CD4-positive, alpha-beta T cell (primary cell): ENCODE data around the gene MYMK. TPM values are rescaled to one million over a fixed set of nuclear protein-coding genes. Genes with fewer than 3 reads are reported as not detected.

ENCODE experiments used
- ATAC-seq: fragments of 200-7000 bp; cut with Tn5 transposase; one replicate; pipeline ENCODE4 v1.10.0; 2022; ENCODE audit warnings: mild to moderate bottlenecking; ENCODE audit not compliant: poor library complexity
- CTCF ChIA-PET: fragments of 350-600 bp; sonication (Branson Sonifier 250); formaldehyde crosslinking; loops from one replicate; lab custom pipeline; 2021; ENCODE audit warnings: antibody characterized with exemption, inconsistent platforms; lab: Charles Lee
- POLR2A ChIA-PET: fragments of 350-600 bp; sonication (Branson Sonifier 250); formaldehyde crosslinking; loops from one replicate; lab custom pipeline; 2021; ENCODE audit warnings: antibody characterized with exemption, inconsistent platforms; lab: Charles Lee
- DNase-seq, 14 experiments: peaks; one replicate each; pipeline ENCODE4 v3.0.0-alpha.2; 2013 to 2020; ENCODE audit warnings: mixed read lengths in 2 of 14
- H3K27ac ChIP-seq, 2 donors: one replicate each; pipeline versions ENCODE4 v1.5.1 to v1.7.0; 2013; ENCODE audit warnings: low read length in 2 of 2, low read depth in 1 of 2, mild to moderate bottlenecking in 1 of 2
- H3K27me3 ChIP-seq, 2 experiments: 1 replicate in 1 of 2; 2 replicates in 1 of 2; pipeline versions ENCODE4 v1.6.1 to v1.7.0; 2013; ENCODE audit warnings: low read length in 2 of 2, control low read depth in 1 of 2, mild to moderate bottlenecking in 1 of 2, moderate library complexity in 1 of 2; ENCODE audit not compliant: insufficient read depth in 2 of 2, control insufficient read depth in 1 of 2
- H3K36me3 ChIP-seq: one replicate; pipeline ENCODE4 v1.6.1; 2013; ENCODE audit warnings: low read length, control low read depth; ENCODE audit not compliant: insufficient read depth
- H3K4me1 ChIP-seq: one replicate; pipeline ENCODE4 v1.6.1; 2013; ENCODE audit warnings: low read length, control low read depth; ENCODE audit not compliant: insufficient read depth
- H3K4me3 ChIP-seq: one replicate; pipeline ENCODE4 v1.5.1; 2013; ENCODE audit warnings: mild to moderate bottlenecking, low read length, moderate library complexity
- H3K9me3 ChIP-seq, 2 experiments: 1 replicate in 1 of 2; 2 replicates in 1 of 2; pipeline versions ENCODE4 v1.6.1 to v1.7.0; 2013; ENCODE audit warnings: low read length in 2 of 2, mild to moderate bottlenecking in 2 of 2, control low read depth in 1 of 2, moderate library complexity in 1 of 2; ENCODE audit not compliant: control insufficient read depth in 1 of 2, insufficient read depth in 1 of 2
- H3K27ac Mint-ChIP-seq: one replicate; pipeline ENCODE4 v1.8.0; 2020; ENCODE audit warnings: mixed read lengths
- H3K27me3 Mint-ChIP-seq: one replicate; pipeline ENCODE4 v1.8.0; 2021; ENCODE audit warnings: mixed read lengths
- H3K36me3 Mint-ChIP-seq: one replicate; pipeline ENCODE4 v1.8.0; 2021; ENCODE audit warnings: low read depth, mixed read lengths
- H3K4me1 Mint-ChIP-seq: one replicate; pipeline ENCODE4 v1.8.0; 2021; ENCODE audit warnings: low read depth, mixed read lengths
- H3K4me3 Mint-ChIP-seq: one replicate; pipeline ENCODE4 v1.8.0; 2020; ENCODE audit warnings: mild to moderate bottlenecking, mixed read lengths
- H3K9me3 Mint-ChIP-seq: one replicate; pipeline ENCODE4 v1.8.0; 2020; ENCODE audit warnings: mixed read lengths
- CTCF ChIP-seq: fragments of 200-600 bp; IDR thresholded peaks from one replicate; pipeline ENCODE4 v1.8.0; 2022; ENCODE audit warnings: antibody characterized with exemption, mild to moderate bottlenecking
- intact Hi-C, 2 experiments: fragments of 100-400 bp; cut with DNase I in 1 of 2; cut with micrococcal nuclease in 1 of 2; formaldehyde crosslinking; loops; one replicate each; pipeline versions ENCODE4 v1.15.1 to v1.9.0; 2023 to 2025; cut with DNase I, micrococcal nuclease
- total RNA-seq, 174 experiments: library from RNA in 2 of 174; stranded (reverse) in 2 of 174; gene quantifications; one replicate each; pipeline ENCODE4 v1.2.3 and lab custom pipeline; 2021 to 2026

Gene MYMK
- total RNA-seq, 2 experiments from 2014 or later: not detected

GRCh38 chr9:133525677-133526076 lies 918 bp upstream of the MYMK start:
- Mint-ChIP-seq H3K36me3 (no peaks in the 10 kb centered on the region), H3K4me1 (peaks cover 11% of the 10 kb centered on the region), H3K9me3 (no peaks in the 10 kb centered on the region), H3K27ac (no peak overlapping the region), H3K4me3 (no peak overlapping the region), H3K27me3 (no peaks in the 10 kb centered on the region)
- DNase-seq (no peak), ATAC-seq (no peak)
- CTCF ChIA-PET: no interaction called here
- Histone ChIP-seq H3K27ac (no peak overlapping the region), H3K27me3 (no peaks in the 10 kb centered on the region), H3K4me3 (no peak overlapping the region), H3K4me1 (peaks cover 8% of the 10 kb centered on the region), H3K36me3 (no peaks in the 10 kb centered on the region), H3K9me3 (no peaks in the 10 kb centered on the region)
- POLR2A ChIA-PET: no interaction called here
- TF ChIP-seq CTCF: no peak
- intact Hi-C loops: no loop called here

- TF ChIP-seq CTCF: no peak
- no peak for ATAC-seq
- CTCF ChIA-PET: no interaction called here
Measured at GRCh38 chr9:133524146-133524545, 613 bp downstream of the MYMK start.

GRCh38 chr9:133523106-133523505 lies 1.7 kb downstream of the MYMK start:
- no peak overlapping the region for H3K4me3 Mint-ChIP-seq
- intact Hi-C loops: no loop called here
- no peaks in the 10 kb centered on the region for H3K27me3 Mint-ChIP-seq
- Histone ChIP-seq H3K27ac (no peak overlapping the region), H3K4me3 (no peak overlapping the region), H3K36me3 (no peaks in the 10 kb centered on the region), H3K4me1 (peaks cover 8% of the 10 kb centered on the region), H3K27me3 (no peaks in the 10 kb centered on the region), H3K9me3 (no peaks in the 10 kb centered on the region)
- peaks cover 11% of the 10 kb centered on the region for H3K4me1 Mint-ChIP-seq
- ChIA-PET CTCF (no interaction called here), POLR2A (no interaction called here)
- TF ChIP-seq CTCF: no peak
- H3K36me3 Mint-ChIP-seq: no peaks in the 10 kb centered on the region
- DNase-seq: no peak
- no peak overlapping the region for H3K27ac Mint-ChIP-seq
- no peaks in the 10 kb centered on the region for H3K9me3 Mint-ChIP-seq
- no peak for ATAC-seq

More at GRCh38 chr9:133524146-133524545, 613 bp downstream of the MYMK start:
- Histone ChIP-seq H3K4me1 (peaks cover 8% of the 10 kb centered on the region), H3K4me3 (no peak overlapping the region), H3K27ac (no peak overlapping the region), H3K36me3 (no peaks in the 10 kb centered on the region), H3K9me3 (no peaks in the 10 kb centered on the region), H3K27me3 (no peaks in the 10 kb centered on the region)
- H3K4me3 Mint-ChIP-seq: no peak overlapping the region
- intact Hi-C loops: no loop called here
- no peak for DNase-seq
- H3K27me3 Mint-ChIP-seq: no peaks in the 10 kb centered on the region
- POLR2A ChIA-PET: no interaction called here
- H3K36me3 Mint-ChIP-seq: no peaks in the 10 kb centered on the region
- H3K9me3 Mint-ChIP-seq: no peaks in the 10 kb centered on the region
- H3K27ac Mint-ChIP-seq: no peak overlapping the region
- peaks cover 11% of the 10 kb centered on the region for H3K4me1 Mint-ChIP-seq
